GM03348 (cell line): ENCODE measurements around the gene TULP1.
A peak's percentile ranks its signal among the peaks of the same experiment; 100 is the strongest.

Experiments
- DNase-seq: peaks from one replicate; pipeline ENCODE4 v3.0.0; 2012; ENCODE audit warnings: low spot score

Gene TULP1

GRCh38 chr6:35465646-35466045, 47.0 kb downstream of the TULP1 start:
- no peak for DNase-seq

- DNase-seq = no peak
Observed at GRCh38 chr6:35463292-35463691, 49.4 kb downstream of the TULP1 start.

- DNase-seq = no peak
Observed at GRCh38 chr6:35461270-35461669, 51.4 kb downstream of the TULP1 start.

GRCh38 chr6:35457907-35458306, 54.8 kb downstream of the TULP1 start:
- no peak for DNase-seq

GRCh38 chr6:35454391-35455110, 58.1 kb downstream of the TULP1 start:
- peak; percentile 41 for DNase-seq

GRCh38 chr6:35453236-35453635, 59.5 kb downstream of the TULP1 start:
- no peak for DNase-seq

GRCh38 chr6:35452183-35453090, 60.3 kb downstream of the TULP1 start, which contains the start of gene FANCE:
Gene FANCE, plus strand, starts transcription at chr6:35452338. Its CDS starts 208 bp downstream, at chr6:35452546.
- DNase-seq = peak; percentile 98

- DNase-seq = no peak
Observed at GRCh38 chr6:35451354-35452182, 61.1 kb downstream of the TULP1 start.

- DNase-seq = peak; percentile 90
Observed at GRCh38 chr6:35449287-35449881, 63.3 kb downstream of the TULP1 start.

GRCh38 chr6:35448191-35448590, 64.5 kb downstream of the TULP1 start:
- no peak for DNase-seq
